Epithelial cell of esophagus (primary cell): ENCODE data around the gene HUWE1.

Experiments
- DNase-seq: peaks from one replicate; pipeline ENCODE4 v3.0.0; 2010; ENCODE audit warnings: low read depth
- H3K4me3 ChIP-seq: 2 replicates; pipeline ENCODE4 v1.5.1; 2011; ENCODE audit warnings: mild to moderate bottlenecking, low read length, control low read depth
- TF ChIP-seq, protein P1 (sequence below): IDR thresholded peaks from 2 replicates; pipeline ENCODE4 v1.5.1; 2011; ENCODE audit warnings: low read depth, mild to moderate bottlenecking, low read length, control low read depth, inconsistent platforms; ENCODE audit not compliant: insufficient read depth; ENCODE audit errors: missing control alignments

Gene HUWE1

DNA sequence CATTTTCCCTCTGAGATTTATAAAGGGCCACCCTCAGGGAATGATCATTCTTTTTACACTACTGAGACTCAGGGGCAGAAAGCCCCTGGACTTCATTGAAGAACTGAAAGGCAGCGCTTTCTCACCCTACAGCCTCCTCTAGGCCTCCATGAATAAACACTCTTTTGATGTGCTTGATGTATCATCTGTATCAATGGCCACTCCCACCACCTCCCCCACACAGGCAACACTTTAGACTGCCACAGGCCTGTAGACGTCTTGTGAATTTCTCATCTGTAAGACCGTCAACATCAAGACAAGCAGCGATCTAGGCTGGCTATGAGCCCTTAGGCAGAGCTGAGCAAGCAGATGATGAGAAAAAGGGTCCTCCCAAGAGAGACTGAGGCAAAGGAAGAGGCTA, 123.2 kb downstream of the HUWE1 start:
- H3K4me3 ChIP-seq, result no peak overlapping the region
- no peak for DNase-seq
- TF ChIP-seq, protein P1, sequence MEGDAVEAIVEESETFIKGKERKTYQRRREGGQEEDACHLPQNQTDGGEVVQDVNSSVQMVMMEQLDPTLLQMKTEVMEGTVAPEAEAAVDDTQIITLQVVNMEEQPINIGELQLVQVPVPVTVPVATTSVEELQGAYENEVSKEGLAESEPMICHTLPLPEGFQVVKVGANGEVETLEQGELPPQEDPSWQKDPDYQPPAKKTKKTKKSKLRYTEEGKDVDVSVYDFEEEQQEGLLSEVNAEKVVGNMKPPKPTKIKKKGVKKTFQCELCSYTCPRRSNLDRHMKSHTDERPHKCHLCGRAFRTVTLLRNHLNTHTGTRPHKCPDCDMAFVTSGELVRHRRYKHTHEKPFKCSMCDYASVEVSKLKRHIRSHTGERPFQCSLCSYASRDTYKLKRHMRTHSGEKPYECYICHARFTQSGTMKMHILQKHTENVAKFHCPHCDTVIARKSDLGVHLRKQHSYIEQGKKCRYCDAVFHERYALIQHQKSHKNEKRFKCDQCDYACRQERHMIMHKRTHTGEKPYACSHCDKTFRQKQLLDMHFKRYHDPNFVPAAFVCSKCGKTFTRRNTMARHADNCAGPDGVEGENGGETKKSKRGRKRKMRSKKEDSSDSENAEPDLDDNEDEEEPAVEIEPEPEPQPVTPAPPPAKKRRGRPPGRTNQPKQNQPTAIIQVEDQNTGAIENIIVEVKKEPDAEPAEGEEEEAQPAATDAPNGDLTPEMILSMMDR, result no peak

DNA sequence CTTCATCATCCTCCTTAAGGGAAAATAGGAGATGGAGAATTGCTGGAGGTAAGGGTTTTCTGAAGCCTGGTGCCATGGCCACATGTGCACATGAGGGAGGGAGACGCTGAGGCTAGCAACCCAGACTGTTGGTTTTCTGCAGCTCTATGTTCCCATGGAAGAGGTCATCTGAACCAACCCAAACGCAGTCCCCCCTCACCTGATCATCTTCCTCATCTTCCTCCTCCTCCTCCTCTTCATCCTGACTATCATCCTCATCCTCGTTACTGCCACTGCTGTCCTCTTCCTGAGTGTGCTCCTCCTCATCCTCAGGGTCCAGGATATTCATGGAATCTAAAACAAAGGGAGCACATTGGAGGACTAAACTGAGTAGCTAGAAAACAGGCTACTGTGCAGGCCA, 124.6 kb downstream of the HUWE1 start:
- no peak for DNase-seq
- TF ChIP-seq, protein P1, result no peak

DNA sequence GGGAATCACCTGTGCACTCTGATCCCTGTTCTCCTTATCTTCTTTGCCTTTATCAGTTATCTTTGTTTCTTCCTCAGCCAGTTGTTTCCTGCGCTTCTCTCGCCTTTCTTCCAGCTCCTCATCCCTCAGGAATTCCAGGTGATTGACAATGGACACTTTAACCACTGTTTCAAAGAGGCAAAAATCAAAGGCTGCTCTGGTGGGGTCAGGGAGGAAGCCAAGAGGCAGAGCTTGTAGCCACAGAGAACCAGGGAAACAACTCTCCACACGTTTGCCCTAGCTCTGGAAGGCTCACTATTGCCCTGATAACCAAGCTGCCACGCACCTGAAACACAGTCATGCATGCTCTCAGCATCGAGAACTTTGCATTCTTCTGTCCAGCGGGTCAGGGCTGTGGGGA, 127.9 kb downstream of the HUWE1 start:
- DNase-seq, result no peak
- TF ChIP-seq, protein P1, result no peak
- H3K4me3 ChIP-seq, result no peak overlapping the region

More for the DNA sequence above, 124.6 kb downstream of the HUWE1 start:
- H3K4me3 ChIP-seq, result no peak overlapping the region

DNA sequence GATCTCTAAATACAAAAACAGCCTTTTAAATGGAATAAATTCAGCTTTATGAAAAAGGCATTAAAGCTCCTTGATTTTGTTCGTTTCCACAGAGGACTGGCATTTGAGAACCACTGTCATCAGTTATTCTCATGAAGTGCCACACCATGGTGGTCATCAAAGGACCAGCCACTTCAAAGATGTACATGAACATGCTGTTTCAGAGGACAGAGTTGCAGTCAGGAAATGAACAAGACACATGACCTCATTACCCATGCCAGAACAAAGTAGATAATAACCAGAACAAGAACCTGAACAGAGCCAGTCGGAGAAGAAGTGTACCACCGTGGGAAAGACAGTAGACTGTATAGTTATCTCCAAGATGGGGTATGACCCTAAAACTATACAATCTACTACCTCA, 129.7 kb downstream of the HUWE1 start:
- no peak for DNase-seq
- TF ChIP-seq, protein P1, result no peak
- no peak overlapping the region for H3K4me3 ChIP-seq

DNA sequence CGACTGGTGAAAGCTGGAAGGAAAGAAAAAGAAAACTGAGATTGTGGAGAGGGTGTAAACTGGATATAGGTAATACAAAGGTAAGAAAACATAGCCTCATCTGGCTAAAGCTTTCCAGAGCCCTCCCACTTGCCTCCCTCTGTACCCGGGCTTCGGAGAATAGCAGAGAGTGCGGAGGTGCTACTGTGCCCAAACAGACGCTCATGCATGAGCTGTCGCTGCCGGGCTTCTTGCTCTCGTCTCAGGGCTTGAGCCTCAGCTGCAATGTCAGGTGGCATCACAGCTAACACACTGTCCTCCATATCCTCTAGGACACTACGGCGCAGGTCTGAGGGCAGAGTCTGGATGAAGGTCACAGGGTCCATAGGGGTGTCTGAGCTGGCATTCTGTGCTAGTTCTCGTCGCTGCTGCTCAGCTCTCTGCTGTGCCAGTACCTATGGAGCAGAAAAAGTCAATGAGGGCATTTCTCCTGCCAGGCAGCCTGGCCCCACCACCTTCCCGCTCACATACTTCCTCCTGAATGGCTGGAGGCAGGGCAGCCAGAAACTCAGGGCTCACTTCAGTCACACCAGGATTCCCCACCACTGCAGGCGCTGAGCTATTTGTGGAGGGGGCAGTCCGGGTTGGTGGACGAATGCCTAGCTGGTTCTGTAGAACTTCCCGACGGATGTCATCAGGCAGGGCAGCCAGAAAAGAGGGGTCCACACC, 135.6 kb downstream of the HUWE1 start:
- H3K4me3 ChIP-seq, result no peak overlapping the region
- DNase-seq, result no peak
- TF ChIP-seq, protein P1, result no peak

DNA sequence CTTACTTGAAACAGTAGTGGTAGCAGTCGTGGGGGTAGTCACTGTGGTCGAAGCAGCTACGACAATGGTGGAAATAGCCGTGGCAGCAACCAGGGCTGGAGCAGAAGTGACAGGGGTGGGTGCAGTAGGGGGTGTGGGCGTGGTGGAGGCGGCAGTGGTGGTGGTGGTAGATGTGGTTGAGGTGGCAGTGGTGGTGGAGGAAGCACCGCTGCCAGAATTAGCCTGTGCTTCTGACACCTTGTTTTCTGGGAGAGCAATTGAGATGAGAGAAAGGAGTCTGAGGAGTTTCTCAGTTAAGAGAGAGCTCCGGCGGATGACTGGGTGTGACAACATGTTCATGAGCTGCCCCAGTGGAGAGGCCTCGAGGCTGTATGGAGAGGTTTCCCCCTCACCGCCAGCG, 138.9 kb downstream of the HUWE1 start:
- no peak overlapping the region for H3K4me3 ChIP-seq
- DNase-seq, result no peak
- TF ChIP-seq, protein P1, result no peak

DNA sequence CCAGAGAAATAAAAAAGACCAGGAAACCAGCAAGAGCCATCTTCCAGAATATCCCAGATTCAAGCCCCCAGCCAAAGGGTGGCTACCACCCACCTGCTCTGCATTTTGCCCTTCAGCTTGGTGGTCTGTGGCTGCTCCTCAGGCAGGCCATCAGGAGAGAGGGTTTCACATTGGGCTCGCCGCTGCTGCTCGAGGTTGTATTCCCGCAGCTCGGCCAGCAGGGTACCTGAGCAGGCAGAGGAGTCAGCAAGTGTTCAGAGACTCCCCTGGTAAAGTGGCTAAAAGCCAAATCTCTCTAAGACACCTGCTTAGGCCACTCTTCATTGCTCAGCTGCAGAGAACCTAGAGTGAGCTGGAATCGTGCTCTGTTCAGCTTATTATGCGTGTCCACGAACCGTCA, 141.6 kb downstream of the HUWE1 start:
- no peak overlapping the region for H3K4me3 ChIP-seq
- TF ChIP-seq, protein P1, result no peak
- DNase-seq, result no peak
